SK-N-SH (cell line): ENCODE data around the gene LYRM2. TPM values are rescaled to one million over a fixed set of nuclear protein-coding genes. Genes with fewer than 3 reads are reported as not detected.

Source experiments
- CTCF ChIA-PET: fragments of 300-600, 350-600 bp; formaldehyde crosslinking; extraction: SDS; loops from one replicate; lab custom pipeline; 2021; lab: Yijun Ruan, JAX
- POLR2A ChIA-PET: fragments of 350-600 bp; sonication (Branson Sonifier 250); formaldehyde crosslinking; extraction: SDS; loops from one replicate; lab custom pipeline; 2020; ENCODE audit warnings: antibody characterized with exemption, inconsistent platforms; lab: Yijun Ruan, JAX
- DNase-seq: peaks from one replicate; pipeline ENCODE4 v3.0.0; 2012
- H2AFZ ChIP-seq: fragments of 200-600 bp; sonication (generic); 2 replicates; pipeline ENCODE4 v1.8.1; 2016; ENCODE audit warnings: antibody characterized with exemption, mild to moderate bottlenecking, low read depth
- H3F3A ChIP-seq: fragments of 200-600 bp; sonication (generic); replicated peaks from 2 replicates; pipeline ENCODE3; 2016; ENCODE audit warnings: antibody characterized with exemption, mild to moderate bottlenecking; ENCODE audit not compliant: insufficient read depth
- H3K27ac ChIP-seq, 2 experiments: fragments of 200-500 bp in 1 of 2; fragments of 200-600 bp in 1 of 2; sonication (Bioruptor generic) in 1 of 2; sonication (generic), shearing (Covaris generic) in 1 of 2; 2 replicates each; pipeline versions ENCODE4 v1.5.1 to v1.6.1; 2014 to 2016; ENCODE audit warnings: low read depth in 2 of 2, inconsistent platforms in 1 of 2, low read length in 1 of 2, mild to moderate bottlenecking in 1 of 2, mixed read lengths in 1 of 2
- H3K27me3 ChIP-seq: fragments of 200-600 bp; sonication (generic), shearing (Covaris generic); 2 replicates; pipeline ENCODE4 v1.6.1; 2016; ENCODE audit warnings: mixed run types; ENCODE audit not compliant: insufficient read depth
- H3K36me3 ChIP-seq, 2 experiments: fragments of 200-500 bp in 1 of 2; fragments of 200-600 bp in 1 of 2; sonication (Bioruptor generic) in 1 of 2; sonication (generic) in 1 of 2; replicated peaks in 1 of 2; 2 replicates each; pipeline versions ENCODE3 to v1.5.1; 2014 to 2016; ENCODE audit warnings: low read length in 1 of 2, mild to moderate bottlenecking in 1 of 2; ENCODE audit not compliant: insufficient read depth in 2 of 2, control insufficient read depth in 1 of 2
- H3K4me1 ChIP-seq, 2 experiments: fragments of 200-500 bp in 1 of 2; fragments of 200-600 bp in 1 of 2; sonication (Bioruptor generic) in 1 of 2; sonication (generic), shearing (Covaris generic) in 1 of 2; 2 replicates each; pipeline versions ENCODE4 v1.5.1 to v1.6.1; 2014 to 2016; ENCODE audit warnings: low read depth in 1 of 2, low read length in 1 of 2, mixed run types in 1 of 2; ENCODE audit not compliant: insufficient read depth in 2 of 2, control insufficient read depth in 1 of 2
- H3K4me2 ChIP-seq: fragments of 200-600 bp; sonication (generic), shearing (Covaris generic); 2 replicates; pipeline ENCODE4 v1.6.1; 2017; ENCODE audit warnings: mixed run types
- H3K4me3 ChIP-seq, 2 experiments: fragments of 200-500 bp in 1 of 2; fragments of 200-600 bp in 1 of 2; sonication (Bioruptor generic) in 1 of 2; sonication (generic), shearing (Covaris generic) in 1 of 2; 2 replicates each; pipeline versions ENCODE4 v1.5.1 to v1.8.1; 2014 to 2016; ENCODE audit warnings: low read depth in 2 of 2, inconsistent platforms in 1 of 2, low read length in 1 of 2, mild to moderate bottlenecking in 1 of 2, mixed read lengths in 1 of 2, moderate library complexity in 1 of 2
- H3K79me2 ChIP-seq: fragments of 200-600 bp; sonication (generic); 2 replicates; pipeline ENCODE4 v1.8.1; 2017; ENCODE audit warnings: mild to moderate bottlenecking; ENCODE audit not compliant: insufficient read depth
- H3K9ac ChIP-seq: fragments of 200-600 bp; sonication (generic); 2 replicates; pipeline ENCODE4 v1.6.1; 2017; ENCODE audit warnings: mixed run types
- H3K9me2 ChIP-seq: fragments of 200-600 bp; sonication (generic); 2 replicates; pipeline ENCODE4 v1.6.1; 2017; ENCODE audit warnings: mixed run types
- H3K9me3 ChIP-seq: fragments of 200-600 bp; sonication (generic); 2 replicates; pipeline ENCODE4 v1.6.1; 2017; ENCODE audit warnings: mixed run types, mild to moderate bottlenecking, moderate library complexity
- H4K20me1 ChIP-seq: fragments of 200-600 bp; sonication (generic); 2 replicates; pipeline ENCODE4 v1.6.1; 2017; ENCODE audit warnings: mild to moderate bottlenecking, mixed run types; ENCODE audit not compliant: insufficient read depth
- CHD2 ChIP-seq: fragments of 150-350 bp; IDR thresholded peaks from 2 replicates; pipeline ENCODE4 v1.6.1; 2018; ENCODE audit warnings: low read length; ENCODE audit not compliant: partially characterized antibody
- EP300 ChIP-seq, 2 experiments: IDR thresholded peaks; 2 replicates each; pipeline versions ENCODE4 v1.4.0 to v1.6.1; 2012; ENCODE audit warnings: borderline replicate concordance in 1 of 2, low read depth in 1 of 2, low read length in 1 of 2
- EZH2phosphoT487 ChIP-seq: fragments of 200-600 bp; sonication (generic); IDR thresholded peaks from 2 replicates; pipeline ENCODE4 v1.6.1; 2017; ENCODE audit warnings: low read depth, mixed run types, mild to moderate bottlenecking, antibody characterized with exemption, moderate library complexity, borderline replicate concordance
- FOXM1 ChIP-seq: IDR thresholded peaks from 2 replicates; pipeline ENCODE4 v1.4.0; 2012; ENCODE audit warnings: low read depth, mild to moderate bottlenecking
- IRF3 ChIP-seq: fragments of 150-350 bp; IDR thresholded peaks from 2 replicates; pipeline ENCODE4 v1.6.1; 2016; ENCODE audit warnings: mild to moderate bottlenecking, low read depth, low read length
- JUND ChIP-seq: IDR thresholded peaks from 2 replicates; pipeline ENCODE4 v1.4.0; 2012
- MAX ChIP-seq: IDR thresholded peaks from 2 replicates; pipeline ENCODE4 v1.4.0; 2012; ENCODE audit warnings: low read depth
- NFIC ChIP-seq: IDR thresholded peaks from 2 replicates; pipeline ENCODE4 v1.4.0; 2012; ENCODE audit warnings: borderline replicate concordance
- NRF1 ChIP-seq: IDR thresholded peaks from 2 replicates; pipeline ENCODE4 v1.6.1; 2012; ENCODE audit warnings: low read depth, mild to moderate bottlenecking, low read length
- PBX3 ChIP-seq: IDR thresholded peaks from 2 replicates; pipeline ENCODE4; 2012
- POLR2AphosphoS5 ChIP-seq: IDR thresholded peaks from 2 replicates; pipeline ENCODE4 v1.6.1; 2012; ENCODE audit warnings: low read depth, low read length
- RFX5 ChIP-seq: IDR thresholded peaks from 2 replicates; pipeline ENCODE4 v1.6.1; 2012; ENCODE audit warnings: mild to moderate bottlenecking, improper control_type of control experiment, low read length
- SIN3A ChIP-seq: IDR thresholded peaks from 2 replicates; pipeline ENCODE4 v1.6.1; 2012; ENCODE audit warnings: low read depth, mild to moderate bottlenecking, low read length, moderate library complexity, borderline replicate concordance
- SMC3 ChIP-seq: IDR thresholded peaks from 2 replicates; pipeline ENCODE4 v1.6.1; 2012; ENCODE audit warnings: low read depth, low read length, improper control_type of control experiment
- TCF12 ChIP-seq: IDR thresholded peaks from 2 replicates; pipeline ENCODE4 v1.4.0; 2012
- TEAD4 ChIP-seq: IDR thresholded peaks from 2 replicates; pipeline ENCODE4 v1.4.0; 2012; ENCODE audit warnings: mild to moderate bottlenecking, borderline replicate concordance; ENCODE audit not compliant: insufficient read depth
- YY1 ChIP-seq: IDR thresholded peaks from 2 replicates; pipeline ENCODE4 v1.4.0; 2012; ENCODE audit warnings: low read depth, mild to moderate bottlenecking
- ZBTB33 ChIP-seq: IDR thresholded peaks from 2 replicates; pipeline ENCODE4 v1.4.0; 2012; ENCODE audit warnings: low read depth, borderline replicate concordance
- WGBS: methylation state at CpG from one replicate; pipeline ENCODE4 v1.1.6; 2017; ENCODE audit warnings: low lambda C conversion rate; 5-methylcytosine and 5-hydroxymethylcytosine counted together
- polyA plus RNA-seq, 3 experiments: library from polyadenylated mRNA; depleted of rRNA; stranded (reverse); fragments of >200 nt; gene quantifications; 2 replicates each; pipeline ENCODE4 v1.2.3, GENCODE V29; 2012

Gene LYRM2
- polyA plus RNA-seq, 1 of the 3 experiments (the other 2 are of a cell fraction) = 14.5 TPM

- Histone ChIP-seq H3K9ac (no peak overlapping the region), H3K9me3 (no peaks in the 10 kb centered on the region), H3K4me1 (peaks cover 0 to 8% of the 10 kb centered on the region in 2 experiments; a peak in 1 of 4 replicates), H4K20me1 (no peaks in the 10 kb centered on the region), H3K27ac (no peak overlapping the region), H3K36me3 (no peaks in the 10 kb centered on the region), H3K79me2 (no peaks in the 10 kb centered on the region), H2AFZ (no peak overlapping the region), H3K9me2 (no peaks in the 10 kb centered on the region), H3K4me3 (no peak overlapping the region), H3F3A (no peaks in the 10 kb centered on the region), H3K27me3 (no peaks in the 10 kb centered on the region), H3K4me2 (no peak overlapping the region)
- 74% methylated on average over 2 of the region's 2 CpGs for WGBS
- DNase-seq = no peak
- POLR2A ChIA-PET = no interaction called here
- TF ChIP-seq ZBTB33 = no peak
- no peak for TF ChIP-seq EZH2phosphoT487
- TF ChIP-seq PBX3 = no peak
- TF ChIP-seq JUND = no peak
- TF ChIP-seq FOXM1 = no peak
- no peak for TF ChIP-seq RFX5
- no peak for TF ChIP-seq IRF3
- TF ChIP-seq NRF1 = no peak
- no peak for TF ChIP-seq TEAD4
- TF ChIP-seq TCF12 = no peak
- no peak for TF ChIP-seq NFIC
- no peak for TF ChIP-seq CHD2
- TF ChIP-seq YY1 = no peak
- TF ChIP-seq SIN3A = no peak
- no peak for TF ChIP-seq SMC3
- TF ChIP-seq POLR2AphosphoS5 = no peak
- no peak for TF ChIP-seq EP300 (IDR thresholded peaks at IDR 0.05; ENCODE audit: borderline replicate concordance in 1 of 2, low read depth in 1 of 2, low read length in 1 of 2)
- no peak for TF ChIP-seq MAX
- CTCF ChIA-PET = no interaction called here
Measured at GRCh38 chr6:89526563-89526869, 112.0 kb downstream of the LYRM2 start.
